Measurements from ENCODE around the gene GRIK1.

DNA sequence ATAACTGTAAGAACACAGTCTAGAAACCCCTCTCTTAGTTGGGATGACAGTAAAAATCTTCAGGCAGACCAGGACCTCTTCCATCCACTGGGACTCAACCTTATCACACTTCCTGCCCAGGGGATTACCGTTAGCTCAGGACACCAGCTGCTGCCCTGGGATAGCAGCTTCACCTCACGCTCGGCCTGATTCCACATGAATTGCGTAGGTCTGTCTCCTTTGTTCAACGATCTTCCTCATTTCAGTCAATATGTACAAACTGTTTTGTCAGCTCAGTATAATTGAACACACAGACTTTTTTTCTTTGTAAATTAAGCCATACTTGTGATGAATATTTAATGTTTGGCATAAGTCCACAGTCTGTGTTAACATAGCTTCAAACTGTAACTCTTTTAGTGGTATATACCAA lies 290.4 kb downstream of the GRIK1 start:
- TF ChIP-seq, protein P1, sequence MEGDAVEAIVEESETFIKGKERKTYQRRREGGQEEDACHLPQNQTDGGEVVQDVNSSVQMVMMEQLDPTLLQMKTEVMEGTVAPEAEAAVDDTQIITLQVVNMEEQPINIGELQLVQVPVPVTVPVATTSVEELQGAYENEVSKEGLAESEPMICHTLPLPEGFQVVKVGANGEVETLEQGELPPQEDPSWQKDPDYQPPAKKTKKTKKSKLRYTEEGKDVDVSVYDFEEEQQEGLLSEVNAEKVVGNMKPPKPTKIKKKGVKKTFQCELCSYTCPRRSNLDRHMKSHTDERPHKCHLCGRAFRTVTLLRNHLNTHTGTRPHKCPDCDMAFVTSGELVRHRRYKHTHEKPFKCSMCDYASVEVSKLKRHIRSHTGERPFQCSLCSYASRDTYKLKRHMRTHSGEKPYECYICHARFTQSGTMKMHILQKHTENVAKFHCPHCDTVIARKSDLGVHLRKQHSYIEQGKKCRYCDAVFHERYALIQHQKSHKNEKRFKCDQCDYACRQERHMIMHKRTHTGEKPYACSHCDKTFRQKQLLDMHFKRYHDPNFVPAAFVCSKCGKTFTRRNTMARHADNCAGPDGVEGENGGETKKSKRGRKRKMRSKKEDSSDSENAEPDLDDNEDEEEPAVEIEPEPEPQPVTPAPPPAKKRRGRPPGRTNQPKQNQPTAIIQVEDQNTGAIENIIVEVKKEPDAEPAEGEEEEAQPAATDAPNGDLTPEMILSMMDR (IDR thresholded peaks at IDR 0.05): no peak
- TF ChIP-seq POLR2A (IDR thresholded peaks at IDR 0.05): no peak

All from thyroid gland (tissue), 4 donors.